H1 (cell line): Measurements from ENCODE around the gene KCNK15. TPM values are rescaled to one million over a fixed set of nuclear protein-coding genes. Genes with fewer than 3 reads are reported as not detected.

Experiments used
- CTCF ChIA-PET: fragments of 300-600 bp; sonication (Branson Sonifier 250); formaldehyde crosslinking; loops from one replicate; lab custom pipeline; 2021; ENCODE audit not compliant: partially characterized antibody; lab: Charles Lee
- POLR2A ChIA-PET: fragments of 300-600 bp; sonication (Branson Sonifier 250); formaldehyde crosslinking; loops from one replicate; lab custom pipeline; 2021; ENCODE audit warnings: inconsistent platforms; ENCODE audit not compliant: partially characterized antibody; lab: Charles Lee
- DNase-seq, 2 experiments: peaks; one replicate each; pipeline versions ENCODE4 v3.0.0 to v3.0.0-alpha.2; 2010 to 2022; ENCODE audit warnings: low spot score in 2 of 2, low read depth in 1 of 2, mixed read lengths in 1 of 2
- FAIRE-seq: peaks from 2 replicates; lab custom pipeline; 2011; peaks lifted over from hg19 to GRCh38; lab: Jason Lieb, UNC
- H2AFZ ChIP-seq: 2 replicates; pipeline ENCODE4 v1.8.1; 2012; ENCODE audit warnings: low read length, inconsistent platforms
- H2AK5ac ChIP-seq: 2 replicates; pipeline ENCODE4 v1.6.1; 2013; ENCODE audit warnings: low read depth, low read length
- H2BK120ac ChIP-seq: replicated peaks from 2 replicates; pipeline ENCODE3; 2013; ENCODE audit warnings: low read depth, low read length, inconsistent platforms
- H2BK12ac ChIP-seq: 2 replicates; pipeline ENCODE4 v1.6.1; 2013; ENCODE audit warnings: low read depth, low read length
- H2BK15ac ChIP-seq: 2 replicates; pipeline ENCODE4 v1.6.1; 2013; ENCODE audit warnings: low read length
- H2BK20ac ChIP-seq: 2 replicates; pipeline ENCODE4 v1.6.1; 2013; ENCODE audit warnings: low read length
- H2BK5ac ChIP-seq: 2 replicates; pipeline ENCODE4 v1.6.1; 2013; ENCODE audit warnings: low read depth, low read length
- H3K14ac ChIP-seq: 2 replicates; pipeline ENCODE4 v1.6.1; 2013; ENCODE audit warnings: inconsistent platforms; ENCODE audit not compliant: insufficient read length
- H3K18ac ChIP-seq: 2 replicates; pipeline ENCODE4 v1.6.1; 2013; ENCODE audit warnings: low read length; ENCODE audit errors: extremely low read depth
- H3K23ac ChIP-seq: 2 replicates; pipeline ENCODE4 v1.6.1; 2013; ENCODE audit warnings: inconsistent platforms; ENCODE audit not compliant: insufficient read length
- H3K23me2 ChIP-seq: 2 replicates; pipeline ENCODE4 v1.6.1; 2013; ENCODE audit warnings: low read depth, low read length
- H3K27ac ChIP-seq: 2 replicates; pipeline ENCODE4 v1.6.1; 2011; ENCODE audit warnings: low read depth, low read length, inconsistent platforms
- H3K27me3 ChIP-seq, 4 experiments: replicated peaks in 1 of 4; 1 replicate in 1 of 4; 2 replicates in 3 of 4; pipeline versions ENCODE4 v1.6.1 to v1.8.1; 2011 to 2013; ENCODE audit warnings: low read length in 3 of 4, mild to moderate bottlenecking in 3 of 4, inconsistent platforms in 2 of 4, mixed read lengths in 2 of 4, moderate library complexity in 1 of 4; ENCODE audit not compliant: control insufficient read depth in 3 of 4, insufficient read depth in 3 of 4; ENCODE audit errors: extremely low read depth in 1 of 4
- H3K36me3 ChIP-seq, 4 experiments: 2 replicates each; pipeline versions ENCODE4 v1.6.1 to v1.8.1; 2011 to 2013; ENCODE audit warnings: mild to moderate bottlenecking in 4 of 4, low read length in 3 of 4, moderate library complexity in 2 of 4, control low read depth in 1 of 4, inconsistent platforms in 1 of 4; ENCODE audit not compliant: insufficient read depth in 4 of 4, control insufficient read depth in 2 of 4
- H3K4ac ChIP-seq: replicated peaks from 2 replicates; pipeline ENCODE3; 2013; ENCODE audit warnings: low read length, low read depth, mixed read lengths, inconsistent platforms; ENCODE audit not compliant: insufficient read length
- H3K4me1 ChIP-seq, 4 experiments: replicated peaks in 1 of 4; 1 replicate in 1 of 4; 2 replicates in 3 of 4; pipeline versions ENCODE4 v1.6.1 to v1.8.1; 2011 to 2013; ENCODE audit warnings: low read length in 3 of 4, inconsistent platforms in 2 of 4, mixed read lengths in 1 of 4; ENCODE audit not compliant: insufficient read depth in 4 of 4, control insufficient read depth in 3 of 4
- H3K4me2 ChIP-seq, 2 experiments: 2 replicates each; pipeline versions ENCODE4 v1.6.1 to v1.8.1; 2011 to 2013; ENCODE audit warnings: low read depth in 2 of 2, low read length in 2 of 2, control low read depth in 1 of 2, inconsistent platforms in 1 of 2, mild to moderate bottlenecking in 1 of 2; ENCODE audit not compliant: insufficient read depth in 1 of 2
- H3K4me3 ChIP-seq, 4 experiments: fragments of 200-600, 300-600 bp in 1 of 4; sonication (generic), shearing (Covaris generic), sonication (Bioruptor Twin) in 1 of 4; 2 replicates each; pipeline versions ENCODE4 v1.5.1 to v1.8.1; 2011 to 2016; ENCODE audit warnings: low read length in 4 of 4, low read depth in 3 of 4, control low read depth in 2 of 4, inconsistent platforms in 2 of 4, mild to moderate bottlenecking in 2 of 4, mixed read lengths in 1 of 4, moderate library complexity in 1 of 4; ENCODE audit not compliant: insufficient read depth in 2 of 4; ENCODE audit errors: extremely low read depth in 1 of 4
- H3K56ac ChIP-seq: replicated peaks from 2 replicates; pipeline ENCODE3; 2013; ENCODE audit warnings: low read depth, mild to moderate bottlenecking, mixed read lengths, low read length, inconsistent platforms; ENCODE audit not compliant: insufficient read length
- H3K79me1 ChIP-seq: 2 replicates; pipeline ENCODE4 v1.6.1; 2013; ENCODE audit warnings: low read depth, low read length, control low read depth
- H3K79me2 ChIP-seq, 2 experiments: 2 replicates each; pipeline versions ENCODE4 v1.6.1 to v1.8.1; 2012 to 2013; ENCODE audit warnings: low read length in 2 of 2, mild to moderate bottlenecking in 2 of 2, inconsistent platforms in 1 of 2; ENCODE audit not compliant: insufficient read depth in 2 of 2, control insufficient read depth in 1 of 2
- H3K9ac ChIP-seq, 4 experiments: replicated peaks in 1 of 4; 1 replicate in 1 of 4; 2 replicates in 3 of 4; pipeline versions ENCODE4 v1.6.1 to v1.8.1; 2011 to 2013; ENCODE audit warnings: low read depth in 3 of 4, low read length in 3 of 4, control low read depth in 2 of 4, mild to moderate bottlenecking in 2 of 4, moderate library complexity in 2 of 4, inconsistent platforms in 1 of 4; ENCODE audit errors: extremely low read depth in 1 of 4
- H3K9me3 ChIP-seq, 2 experiments: 2 replicates each; pipeline versions ENCODE4 v1.6.1 to v1.8.1; 2012 to 2013; ENCODE audit warnings: mild to moderate bottlenecking in 2 of 2, moderate library complexity in 2 of 2, control low read depth in 1 of 2, inconsistent platforms in 1 of 2, low read depth in 1 of 2, low read length in 1 of 2, mixed read lengths in 1 of 2; ENCODE audit not compliant: insufficient read depth in 2 of 2
- H4K20me1 ChIP-seq, 2 experiments: replicated peaks in 1 of 2; 2 replicates each; pipeline versions ENCODE3 to v1.8.1; 2011 to 2013; ENCODE audit warnings: inconsistent platforms in 2 of 2, low read length in 2 of 2, mild to moderate bottlenecking in 1 of 2; ENCODE audit not compliant: insufficient read depth in 2 of 2, control insufficient read depth in 1 of 2
- H4K5ac ChIP-seq: 2 replicates; pipeline ENCODE4 v1.6.1; 2013; ENCODE audit warnings: low read length, low read depth, mixed read lengths, inconsistent platforms; ENCODE audit not compliant: insufficient read length
- H4K8ac ChIP-seq: 2 replicates; pipeline ENCODE4 v1.8.0; 2013; ENCODE audit warnings: mild to moderate bottlenecking, moderate library complexity, low read length, inconsistent platforms; ENCODE audit not compliant: insufficient read depth; ENCODE audit errors: extremely low read depth
- H4K91ac ChIP-seq: replicated peaks from 2 replicates; pipeline ENCODE3; 2013; ENCODE audit warnings: low read length, mixed read lengths, inconsistent platforms; ENCODE audit not compliant: insufficient read length
- BRCA1 ChIP-seq: IDR thresholded peaks from 2 replicates; pipeline ENCODE4 v1.6.1; 2012; ENCODE audit warnings: low read depth, low read length, improper control_type of control experiment
- KDM5A ChIP-seq: fragments of 200-600 bp; IDR thresholded peaks from 2 replicates; pipeline ENCODE4 v1.7.1; 2012; ENCODE audit warnings: mild to moderate bottlenecking, low read length, inconsistent platforms, mixed read lengths
- SP1 ChIP-seq: IDR thresholded peaks from 2 replicates; pipeline ENCODE4 v1.6.1; 2011; ENCODE audit warnings: low read depth, low read length
- WGBS, 2 experiments: shearing (Covaris generic) in 1 of 2; methylation state at CpG; one replicate each; pipeline versions ENCODE4 v1.1.6 to v1.1.7; 2013 to 2015; ENCODE audit warnings: low lambda C conversion rate in 2 of 2, mixed read lengths in 2 of 2, inconsistent platforms in 1 of 2, low coverage in 1 of 2, missing lambda C conversion rate in 1 of 2; ENCODE audit not compliant: insufficient replicate concordance in 2 of 2, insufficient coverage in 1 of 2, insufficient read length in 1 of 2; ENCODE audit errors: extremely low coverage in 1 of 2, missing lambda C conversion rate in 1 of 2; 5-methylcytosine and 5-hydroxymethylcytosine counted together
- polyA plus RNA-seq, 7 experiments: library from polyadenylated mRNA; depleted of rRNA in 3 of 7; stranded (reverse) in 5 of 7; unstranded in 2 of 7; fragments of >200 nt in 5 of 7; fragments of 200-250 nt in 2 of 7; gene quantifications; 1 replicate in 5 of 7; 2 replicates in 1 of 7; 4 replicates in 1 of 7; pipeline versions ENCODE4 v1.2.1 to v1.2.3, GENCODE V29; 2011 to 2013; ENCODE audit warnings: missing spikeins in 2 of 7, mixed read lengths in 2 of 7
- total RNA-seq: library from RNA; stranded (reverse); fragmentation: NEBNext Ultra II Directional; extraction: Animal tissue kit (Norgen Biotek cat#: 25700); gene quantifications from 2 replicates; pipeline ENCODE4 v1.2.1, GENCODE V29; 2021
- TF ChIP-seq, protein P1 (sequence below), 3 experiments: IDR thresholded peaks; 1 replicate in 2 of 3; 2 replicates in 1 of 3; pipeline versions ENCODE4 v1.5.1 to v1.6.1; 2011; ENCODE audit warnings: low read length in 3 of 3, mild to moderate bottlenecking in 3 of 3, inconsistent platforms in 2 of 3, low read depth in 1 of 3, moderate library complexity in 1 of 3; ENCODE audit not compliant: insufficient read depth in 1 of 3; ENCODE audit errors: control extremely low read depth in 1 of 3

The KCNK15 gene
- total and polyA plus RNA-seq, 2 of the 8 experiments (the other 6 are each of a cell fraction or from before 2014, with no cell fraction given) = 0.24 to 0.33 TPM

DNA sequence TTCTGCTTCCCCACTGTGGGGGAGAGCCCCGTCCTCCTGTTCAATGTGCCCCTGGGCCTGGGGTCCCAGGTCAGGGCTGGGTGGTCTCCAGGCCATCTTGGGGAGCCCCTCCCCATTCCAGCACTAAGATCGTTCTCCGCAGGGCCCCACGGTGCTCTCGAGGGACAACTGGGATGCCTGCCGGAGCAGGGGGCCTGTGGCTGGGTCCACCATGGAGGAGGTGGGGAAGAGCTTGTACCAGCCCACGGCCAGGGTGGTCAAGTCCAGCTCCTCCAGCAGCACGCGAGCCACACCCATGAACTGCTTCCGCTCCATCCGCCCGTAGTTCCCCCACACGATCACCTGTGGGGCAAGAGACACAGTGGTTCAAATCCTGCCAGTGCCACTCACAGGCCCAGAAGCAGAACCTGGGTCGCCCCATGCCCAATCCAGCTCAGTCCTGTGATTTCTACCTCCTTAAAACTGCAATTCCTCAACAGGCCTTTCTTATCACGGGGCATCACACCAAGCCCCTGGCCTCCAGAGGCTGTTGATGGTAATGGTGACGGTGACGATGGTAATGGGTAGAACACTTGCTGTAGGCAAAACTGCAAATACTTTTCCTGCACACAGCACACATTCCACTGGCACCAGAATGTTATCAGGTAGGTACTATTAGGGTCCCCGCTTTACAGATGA lies 10.5 kb downstream of the KCNK15 start:
- H3K4ac ChIP-seq = no peak overlapping the region
- no peaks in the 10 kb centered on the region for H3K27me3 ChIP-seq
- no peaks in the 10 kb centered on the region for H3K79me1 ChIP-seq
- no peak for DNase-seq
- H2BK120ac ChIP-seq = no peak overlapping the region
- no peak overlapping the region for H3K56ac ChIP-seq
- ChIA-PET POLR2A (interaction anchor here (1.0 to 1.8 kb wide), 2 partner anchors 9 to 10 kb away, joined by 4 to 6 read pairs; no protein-coding TSS in a partner anchor), CTCF (interaction anchor here (0.8 to 17.1 kb wide), 16 partner anchors 8 to 126 kb away, joined by 3 to 256 read pairs (median 5); partner anchors contain the start of gene KCNK15)
- H4K8ac ChIP-seq = no peak overlapping the region
- H3K23ac ChIP-seq = no peak overlapping the region
- H3K18ac ChIP-seq = no peak overlapping the region
- H3K4me1 ChIP-seq = peaks cover 0 to 10% (median under 1%) of the 10 kb centered on the region in 4 experiments; a peak in 1 of 7 replicates
- H3K9me3 ChIP-seq = no peaks in the 10 kb centered on the region
- no peak overlapping the region for H4K91ac ChIP-seq
- no peak overlapping the region for H2BK20ac ChIP-seq
- no peaks in the 10 kb centered on the region for H3K79me2 ChIP-seq
- H2AFZ ChIP-seq = no peak overlapping the region
- H3K27ac ChIP-seq = no peak overlapping the region
- no peak overlapping the region for H2AK5ac ChIP-seq
- WGBS, 2 experiments = 92% methylated on average over 17 of the region's 18 CpGs; no CpG with 5 or more reads in 1 of the 2 experiments
- no peak overlapping the region for H3K4me3 ChIP-seq
- peaks cover 0 to 8% of the 10 kb centered on the region in 2 experiments for H4K20me1 ChIP-seq
- H2BK15ac ChIP-seq = no peak overlapping the region
- no peak for FAIRE-seq
- no peak overlapping the region for H3K4me2 ChIP-seq
- no peak overlapping the region for H4K5ac ChIP-seq
- no peaks in the 10 kb centered on the region for H3K23me2 ChIP-seq
- no peak overlapping the region for H2BK5ac ChIP-seq
- TF ChIP-seq, protein P1, sequence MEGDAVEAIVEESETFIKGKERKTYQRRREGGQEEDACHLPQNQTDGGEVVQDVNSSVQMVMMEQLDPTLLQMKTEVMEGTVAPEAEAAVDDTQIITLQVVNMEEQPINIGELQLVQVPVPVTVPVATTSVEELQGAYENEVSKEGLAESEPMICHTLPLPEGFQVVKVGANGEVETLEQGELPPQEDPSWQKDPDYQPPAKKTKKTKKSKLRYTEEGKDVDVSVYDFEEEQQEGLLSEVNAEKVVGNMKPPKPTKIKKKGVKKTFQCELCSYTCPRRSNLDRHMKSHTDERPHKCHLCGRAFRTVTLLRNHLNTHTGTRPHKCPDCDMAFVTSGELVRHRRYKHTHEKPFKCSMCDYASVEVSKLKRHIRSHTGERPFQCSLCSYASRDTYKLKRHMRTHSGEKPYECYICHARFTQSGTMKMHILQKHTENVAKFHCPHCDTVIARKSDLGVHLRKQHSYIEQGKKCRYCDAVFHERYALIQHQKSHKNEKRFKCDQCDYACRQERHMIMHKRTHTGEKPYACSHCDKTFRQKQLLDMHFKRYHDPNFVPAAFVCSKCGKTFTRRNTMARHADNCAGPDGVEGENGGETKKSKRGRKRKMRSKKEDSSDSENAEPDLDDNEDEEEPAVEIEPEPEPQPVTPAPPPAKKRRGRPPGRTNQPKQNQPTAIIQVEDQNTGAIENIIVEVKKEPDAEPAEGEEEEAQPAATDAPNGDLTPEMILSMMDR (IDR thresholded peaks at IDR 0.05; ENCODE audit: control extremely low read depth in 1 of 3, insufficient read depth in 1 of 3, low read depth in 1 of 3, low read length in 3 of 3) = peak in 2 of 3 experiments; percentile 19 to 34; a peak in 3 of 4 replicates
- no peak for TF ChIP-seq KDM5A
- TF ChIP-seq SP1 = no peak
- no peak for TF ChIP-seq BRCA1
- TF ChIP-seq, all 59 proteins: peak for 1
- peaks cover 0 to 9% (median 2%) of the 10 kb centered on the region in 4 experiments; a peak in 3 of 8 replicates for H3K36me3 ChIP-seq
- H3K14ac ChIP-seq = no peak overlapping the region
- no peak overlapping the region for H2BK12ac ChIP-seq
- H3K9ac ChIP-seq = no peak overlapping the region
